HepG2 (cell line): ENCODE data around the gene ETHE1.

ENCODE experiments used
- ATF3 ChIP-seq: sonication (generic); formaldehyde crosslinking; IDR thresholded peaks from 2 replicates; pipeline ENCODE4 v1.4.0; 2020; ENCODE audit warnings: missing genetic modification reagents
- EP300 ChIP-seq, 3 experiments: sonication (generic) in 1 of 3; formaldehyde crosslinking in 1 of 3; IDR thresholded peaks; 2 replicates each; pipeline versions ENCODE4 v1.5.1 to v1.6.1; 2011 to 2020; ENCODE audit warnings: low read depth in 2 of 3, low read length in 2 of 3, borderline replicate concordance in 1 of 3, improper control_type of control experiment in 1 of 3, mild to moderate bottlenecking in 1 of 3, missing genetic modification reagents in 1 of 3, moderate library complexity in 1 of 3
- JUND ChIP-seq: sonication (generic); formaldehyde crosslinking; IDR thresholded peaks from 2 replicates; pipeline ENCODE4 v1.8.0; 2022; ENCODE audit warnings: mild to moderate bottlenecking, missing genetic modification reagents
- KAT2B ChIP-seq: fragments of 150-350 bp; IDR thresholded peaks from 2 replicates; pipeline ENCODE4 v1.6.1; 2014; ENCODE audit warnings: low read depth, low read length, borderline replicate concordance
- MEIS1 ChIP-seq: sonication (generic); formaldehyde crosslinking; IDR thresholded peaks from 2 replicates; pipeline ENCODE4 v1.9.0; 2021; ENCODE audit warnings: mild to moderate bottlenecking, missing genetic modification reagents, moderate library complexity, borderline replicate concordance
- POLR2AphosphoS5 ChIP-seq: IDR thresholded peaks from 2 replicates; pipeline ENCODE4 v1.6.1; 2012; ENCODE audit warnings: low read depth, low read length
- SIN3A ChIP-seq: IDR thresholded peaks from 2 replicates; pipeline ENCODE4 v1.6.1; 2011; ENCODE audit warnings: low read depth, mild to moderate bottlenecking, control low read depth, low read length, borderline replicate concordance
- SNAPC4 ChIP-seq: sonication (generic); formaldehyde crosslinking; IDR thresholded peaks from 2 replicates; pipeline ENCODE4 v1.4.0; 2020; ENCODE audit warnings: mild to moderate bottlenecking, missing genetic modification reagents
- ZBTB21 ChIP-seq: sonication (generic); formaldehyde crosslinking; IDR thresholded peaks from 2 replicates; pipeline ENCODE4 v1.4.0; 2020; ENCODE audit warnings: missing genetic modification reagents
- ZNF761 ChIP-seq: sonication (generic); formaldehyde crosslinking; conservative IDR thresholded peaks from 2 replicates; pipeline ENCODE4 v1.4.0; 2020; ENCODE audit warnings: mild to moderate bottlenecking, missing genetic modification reagents

- TF ChIP-seq KAT2B: no peak
- TF ChIP-seq ATF3 (CRISPR knock-in tag): no peak
- no peak for TF ChIP-seq JUND (CRISPR knock-in tag)
- TF ChIP-seq ZNF761: no peak
- no peak for TF ChIP-seq SIN3A
- TF ChIP-seq EP300 (IDR thresholded peaks at IDR 0.05; ENCODE audit: low read depth in 2 of 2, low read length in 2 of 2): no peak
- no peak for TF ChIP-seq EP300 (CRISPR knock-in tag; IDR thresholded peaks at IDR 0.05; ENCODE audit: borderline replicate concordance)
- TF ChIP-seq MEIS1 (CRISPR knock-in tag): no peak
- no peak for TF ChIP-seq SNAPC4
- TF ChIP-seq POLR2AphosphoS5: no peak
- no peak for TF ChIP-seq ZBTB21 (CRISPR knock-in tag)
These were observed 45.3 kb downstream of the ETHE1 start for GRCh38 chr19:43481701-43482100.
